Kidney epithelial cell (primary cell): Measurements from ENCODE around the gene DRICH1. TPM values are rescaled to one million over a fixed set of nuclear protein-coding genes. Genes with fewer than 3 reads are reported as not detected.
A peak's percentile ranks its signal among the peaks of the same experiment; 100 is the strongest.
"Not testable (repeated sequence)": the region's sequence is repeated elsewhere in the genome, so short reads cannot be mapped to it uniquely, and the experiment has no call there.

Experiments
- DNase-seq: peaks from one replicate; pipeline ENCODE4 v3.0.0-alpha.2; 2010; ENCODE audit warnings: low read depth
- H3K27me3 ChIP-seq: 2 replicates; pipeline ENCODE4 v1.6.0; 2011; ENCODE audit warnings: low read length; ENCODE audit not compliant: control insufficient read depth, insufficient read depth
- H3K36me3 ChIP-seq: 2 replicates; pipeline ENCODE4 v1.5.1; 2011; ENCODE audit warnings: low read length; ENCODE audit not compliant: control insufficient read depth, insufficient read depth
- H3K4me3 ChIP-seq: 2 replicates; pipeline ENCODE4 v1.5.1; 2011; ENCODE audit warnings: low read depth, mild to moderate bottlenecking, control low read depth, low read length
- total RNA-seq: library from RNA; depleted of rRNA; stranded (reverse); fragments of >200 nt; gene quantifications from 2 replicates; pipeline ENCODE4 v1.2.3, GENCODE V29; 2015
- TF ChIP-seq, protein P1 (sequence below): IDR thresholded peaks from 2 replicates; pipeline ENCODE4 v1.5.1; 2011; ENCODE audit warnings: mild to moderate bottlenecking, moderate library complexity, low read length, control low read depth, inconsistent platforms; ENCODE audit not compliant: insufficient read depth, poor library complexity, severe bottlenecking

The DRICH1 gene
- total RNA-seq, 1 donor from 2014 or later, result not detected

DNA sequence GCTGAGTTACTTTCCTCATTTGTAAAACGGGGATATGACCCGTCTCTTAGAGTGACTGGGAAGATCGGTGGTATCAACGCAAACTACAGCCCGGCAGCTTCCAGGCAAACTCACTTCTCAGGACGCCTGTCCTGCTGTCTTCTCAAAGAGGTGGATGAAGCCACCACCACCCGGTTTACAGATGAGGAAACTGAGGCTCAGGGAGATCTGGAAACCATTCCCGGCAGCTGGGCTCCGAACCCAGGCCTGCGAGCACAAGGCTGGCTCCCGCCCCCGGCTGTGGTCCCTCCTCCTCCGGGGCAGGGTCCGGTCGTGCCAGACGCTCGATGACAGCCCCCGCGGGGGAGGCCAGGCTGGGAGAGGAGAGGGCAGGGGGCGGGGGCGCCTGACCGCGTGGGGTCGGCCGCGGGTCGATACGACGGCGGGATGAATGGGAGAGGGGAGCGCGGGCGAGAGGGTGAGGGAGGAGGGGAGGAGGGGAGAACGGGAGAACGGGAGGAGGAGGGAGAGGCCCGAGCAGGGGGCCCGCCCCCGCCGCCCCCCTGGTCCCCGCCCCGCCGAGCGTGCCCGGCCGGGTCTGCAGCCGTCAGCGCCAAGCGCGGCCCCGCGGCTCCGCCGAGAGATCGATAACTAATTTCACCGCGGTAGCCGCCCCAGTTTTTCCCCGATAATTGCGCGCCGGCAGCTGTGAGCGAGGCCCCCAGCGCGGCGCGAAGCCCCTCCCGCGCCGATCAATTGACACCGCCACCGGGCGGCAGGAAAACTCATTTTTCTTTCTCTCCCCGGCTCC, 66.0 kb downstream of the DRICH1 start:
- TF ChIP-seq, protein P1, sequence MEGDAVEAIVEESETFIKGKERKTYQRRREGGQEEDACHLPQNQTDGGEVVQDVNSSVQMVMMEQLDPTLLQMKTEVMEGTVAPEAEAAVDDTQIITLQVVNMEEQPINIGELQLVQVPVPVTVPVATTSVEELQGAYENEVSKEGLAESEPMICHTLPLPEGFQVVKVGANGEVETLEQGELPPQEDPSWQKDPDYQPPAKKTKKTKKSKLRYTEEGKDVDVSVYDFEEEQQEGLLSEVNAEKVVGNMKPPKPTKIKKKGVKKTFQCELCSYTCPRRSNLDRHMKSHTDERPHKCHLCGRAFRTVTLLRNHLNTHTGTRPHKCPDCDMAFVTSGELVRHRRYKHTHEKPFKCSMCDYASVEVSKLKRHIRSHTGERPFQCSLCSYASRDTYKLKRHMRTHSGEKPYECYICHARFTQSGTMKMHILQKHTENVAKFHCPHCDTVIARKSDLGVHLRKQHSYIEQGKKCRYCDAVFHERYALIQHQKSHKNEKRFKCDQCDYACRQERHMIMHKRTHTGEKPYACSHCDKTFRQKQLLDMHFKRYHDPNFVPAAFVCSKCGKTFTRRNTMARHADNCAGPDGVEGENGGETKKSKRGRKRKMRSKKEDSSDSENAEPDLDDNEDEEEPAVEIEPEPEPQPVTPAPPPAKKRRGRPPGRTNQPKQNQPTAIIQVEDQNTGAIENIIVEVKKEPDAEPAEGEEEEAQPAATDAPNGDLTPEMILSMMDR, result no peak
- Histone ChIP-seq H3K4me3 (peak overlapping the region; percentile 28), H3K36me3 (no peaks in the 10 kb centered on the region), H3K27me3 (peaks cover 39% of the 10 kb centered on the region)
- no peak for DNase-seq

DNA sequence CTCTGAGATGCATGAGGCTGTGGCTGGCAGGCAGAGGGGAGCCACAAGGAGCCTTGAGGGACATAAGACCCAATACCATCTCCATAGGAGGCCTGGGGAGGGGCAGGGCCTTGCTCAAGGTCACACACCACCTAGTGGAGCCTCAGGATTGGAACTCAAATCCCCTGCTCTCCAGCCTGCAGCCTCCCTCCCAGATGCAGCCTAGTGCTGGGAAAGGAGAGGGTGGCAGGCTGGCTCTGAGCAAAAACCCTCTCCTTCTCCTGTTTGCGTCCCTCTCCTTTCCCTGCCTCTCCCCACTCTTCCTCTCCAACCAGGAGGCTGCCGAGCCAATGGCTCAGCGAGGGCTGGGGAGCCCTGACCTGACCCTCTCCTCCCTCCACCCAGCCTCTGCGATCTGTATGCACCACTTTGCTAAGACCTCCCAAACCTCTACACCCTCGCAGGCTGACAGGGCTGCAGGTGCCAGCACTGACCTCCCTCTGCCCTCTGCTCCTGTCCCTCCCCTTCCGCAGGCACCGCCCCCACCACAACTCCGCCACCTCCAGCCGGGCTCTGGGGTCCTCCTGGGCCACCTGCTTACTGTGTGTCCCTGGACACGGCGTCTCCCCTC, 66.7 kb downstream of the DRICH1 start:
- H3K36me3 ChIP-seq, result no peaks in the 10 kb centered on the region
- H3K27me3 ChIP-seq, result peaks cover 39% of the 10 kb centered on the region
- DNase-seq, result no peak
- H3K4me3 ChIP-seq, result no peak overlapping the region
- TF ChIP-seq, protein P1, result peak; percentile 7

DNA sequence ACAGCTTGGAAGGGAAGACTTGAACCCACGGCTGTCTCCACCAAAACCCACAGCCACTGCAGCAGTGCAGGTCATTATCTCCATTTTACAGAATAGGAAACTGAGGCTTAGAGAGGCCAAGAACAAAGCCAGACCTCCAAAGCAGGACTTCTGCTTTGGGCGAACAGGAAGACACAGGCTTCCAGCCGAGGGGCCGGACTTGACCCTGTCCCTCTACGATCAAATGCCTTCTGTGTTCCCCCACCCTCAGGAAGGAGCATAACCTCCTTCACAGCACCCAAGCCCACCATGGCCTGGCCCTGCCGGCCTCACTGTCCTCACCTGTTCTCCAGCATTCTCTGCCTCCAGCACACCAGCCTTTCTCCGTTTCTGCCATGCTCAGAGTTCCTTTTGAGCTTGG, 67.8 kb downstream of the DRICH1 start:
- Histone ChIP-seq H3K27me3 (peaks cover 39% of the 10 kb centered on the region), H3K4me3 (no peak overlapping the region), H3K36me3 (no peaks in the 10 kb centered on the region)
- DNase-seq, result no peak
- TF ChIP-seq, protein P1, result no peak

DNA sequence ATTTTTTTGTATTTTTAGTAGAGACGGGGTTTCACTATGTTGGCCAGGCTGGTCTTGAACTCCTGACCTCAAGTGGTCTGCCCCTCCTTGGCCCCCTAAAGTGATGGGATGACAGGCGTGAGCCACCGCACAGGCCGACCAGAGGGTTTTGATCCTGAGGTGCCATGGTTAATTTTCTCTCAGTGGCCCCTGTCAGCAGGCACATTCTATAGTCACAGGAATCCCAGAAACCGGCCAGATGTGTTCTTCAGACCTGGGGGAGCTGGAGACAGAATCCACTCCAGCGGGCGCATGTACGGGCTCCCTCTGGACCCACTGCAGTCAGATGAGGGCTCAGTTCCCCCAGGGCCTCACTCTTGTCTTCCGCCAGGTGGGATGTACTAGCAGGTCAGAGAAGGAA, 69.0 kb downstream of the DRICH1 start:
- TF ChIP-seq, protein P1, result no peak
- H3K36me3 ChIP-seq, result no peaks in the 10 kb centered on the region
- peaks cover 39% of the 10 kb centered on the region for H3K27me3 ChIP-seq
- no peak for DNase-seq
- H3K4me3 ChIP-seq, result no peak overlapping the region

DNA sequence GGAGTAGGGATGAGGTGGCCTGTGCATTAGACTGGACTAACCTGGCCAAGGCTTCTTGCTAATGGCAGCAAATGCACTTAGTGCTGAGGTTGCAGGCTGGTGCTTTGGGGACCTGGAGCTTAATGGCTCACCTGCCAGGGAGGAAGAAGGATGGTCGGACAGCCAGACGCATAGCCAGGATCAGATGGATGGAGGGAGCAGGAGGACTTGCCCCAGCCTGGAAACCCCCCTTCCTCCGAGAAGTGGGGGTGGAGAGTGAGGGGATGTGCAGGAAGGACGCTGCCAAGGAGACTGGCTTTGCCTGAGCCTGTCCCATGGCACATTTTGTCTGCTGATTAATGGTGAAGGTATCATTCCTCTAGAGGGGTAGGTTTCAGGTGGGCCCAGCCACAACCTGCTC, 69.9 kb downstream of the DRICH1 start:
- TF ChIP-seq, protein P1, result no peak
- Histone ChIP-seq H3K27me3 (peaks cover 31% of the 10 kb centered on the region), H3K4me3 (no peak overlapping the region), H3K36me3 (no peaks in the 10 kb centered on the region)
- DNase-seq, result no peak

DNA sequence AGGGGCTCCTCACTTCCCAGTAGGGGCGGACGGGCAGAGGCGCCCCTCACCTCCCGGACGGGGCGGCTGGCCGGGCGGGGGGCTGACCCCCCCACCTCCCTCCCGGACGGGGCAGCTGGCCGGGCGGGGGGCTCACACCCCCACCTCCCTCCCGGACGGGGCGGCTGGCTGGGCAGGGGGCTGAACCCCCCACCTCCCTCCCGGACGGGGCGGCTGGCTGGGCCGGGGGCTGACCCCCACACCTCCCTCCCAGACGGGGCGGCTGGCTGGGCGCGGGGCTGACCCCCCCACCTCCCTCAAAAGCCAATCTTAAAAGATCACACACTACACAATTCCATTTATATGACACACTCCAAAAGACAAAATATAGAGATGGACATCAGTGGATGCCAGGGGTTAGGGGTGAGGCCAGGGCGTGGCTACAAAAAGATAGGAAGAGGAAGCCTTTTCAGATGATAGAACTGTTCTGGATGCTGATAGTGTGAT, 71.1 kb downstream of the DRICH1 start:
- H3K36me3 ChIP-seq, H3K4me3 ChIP-seq, DNase-seq: not testable (repeated sequence)
- peaks cover 20% of the 10 kb centered on the region for H3K27me3 ChIP-seq

DNA sequence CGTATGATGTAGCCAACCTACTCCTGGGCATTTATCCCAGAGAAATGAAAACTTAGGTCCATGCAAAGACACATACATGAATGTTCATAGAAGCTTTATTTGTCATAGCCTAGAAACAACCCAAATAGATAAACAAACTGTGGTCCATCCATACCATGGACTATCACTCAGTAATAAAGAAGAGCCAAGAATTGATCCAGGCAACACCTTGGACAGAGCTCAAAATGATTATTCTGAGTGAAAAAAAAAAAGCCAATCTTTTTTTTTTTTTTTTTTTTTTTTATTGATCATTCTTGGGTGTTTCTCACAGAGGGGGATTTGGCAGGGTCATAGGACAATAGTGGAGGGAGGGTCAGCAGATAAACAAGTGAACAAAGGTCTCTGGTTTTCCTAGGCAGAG, 71.9 kb downstream of the DRICH1 start:
- peaks cover 11% of the 10 kb centered on the region for H3K27me3 ChIP-seq
- not testable (repeated sequence) for H3K36me3 ChIP-seq, H3K4me3 ChIP-seq, DNase-seq
